ENCODE results near the gene CIPC.

Gene CIPC

GRCh38 chr14:77104393-77104792 is 6.3 kb downstream of the CIPC start:
- no peak for DNase-seq

GRCh38 chr14:77105145-77105939 is 7.3 kb downstream of the CIPC start:
- DNase-seq: no peak

GRCh38 chr14:77106666-77107065 is 8.6 kb downstream of the CIPC start:
- DNase-seq: no peak

- no peak for DNase-seq
Observed at GRCh38 chr14:77107228-77107627, 9.2 kb downstream of the CIPC start.

- DNase-seq: no peak
Observed at GRCh38 chr14:77108753-77109152, 10.7 kb downstream of the CIPC start.

GRCh38 chr14:77109656-77110055 is 11.6 kb downstream of the CIPC start:
- no peak for DNase-seq

- no peak for DNase-seq
Observed at GRCh38 chr14:77110286-77110685, 12.2 kb downstream of the CIPC start.

- DNase-seq: no peak
Observed at GRCh38 chr14:77111021-77111420, 13.0 kb downstream of the CIPC start.

- no peak for DNase-seq
Observed at GRCh38 chr14:77113644-77114043, 15.6 kb downstream of the CIPC start.

GRCh38 chr14:77114609-77115008 is 16.6 kb downstream of the CIPC start:
- DNase-seq: no peak

GRCh38 chr14:77116172-77116817 is 18.2 kb downstream of the CIPC start:
- DNase-seq: no peak

GRCh38 chr14:77119851-77120250 is 21.8 kb downstream of the CIPC start:
- no peak for DNase-seq

- DNase-seq: peak; percentile 28
Observed at GRCh38 chr14:77120771-77121743, 23.0 kb downstream of the CIPC start.

- DNase-seq: no peak
Observed at GRCh38 chr14:77122526-77123125, 24.6 kb downstream of the CIPC start.

GRCh38 chr14:77123381-77124325 is 25.6 kb downstream of the CIPC start:
- DNase-seq: no peak

- peak; percentile 69 for DNase-seq
Observed at GRCh38 chr14:77124345-77125280, 26.6 kb downstream of the CIPC start.

- no peak for DNase-seq
Observed at GRCh38 chr14:77125281-77125801, 27.3 kb downstream of the CIPC start.

- no peak for DNase-seq
Observed at GRCh38 chr14:77125823-77126325, 27.8 kb downstream of the CIPC start.

- no peak for DNase-seq
Observed at GRCh38 chr14:77126461-77126990, 28.5 kb downstream of the CIPC start.

GRCh38 chr14:77128414-77128891 is 30.4 kb downstream of the CIPC start:
- DNase-seq: no peak
